B cell (primary cell): ENCODE measurements around the gene MRPL47.

Experiments
- CTCF ChIP-seq: fragments of 200-600 bp; IDR thresholded peaks from one replicate; pipeline ENCODE4 v1.8.0; 2022; ENCODE audit warnings: antibody characterized with exemption, mild to moderate bottlenecking
- EZH2 ChIP-seq: IDR thresholded peaks from 2 replicates; pipeline ENCODE4 v1.6.1; 2012; ENCODE audit warnings: borderline replicate concordance, low read depth, mild to moderate bottlenecking, moderate library complexity, low read length; ENCODE audit not compliant: insufficient read depth, poor library complexity, severe bottlenecking

GRCh38 chr3:179565496-179565895 lies 38.9 kb downstream of the MRPL47 start:
- no peak for TF ChIP-seq CTCF
- TF ChIP-seq EZH2: no peak
